Measurements from ENCODE around the gene CYP2A13.
"Not testable (repeated sequence)": the region's sequence is repeated elsewhere in the genome, so short reads cannot be mapped to it uniquely, and the experiment has no call there.

Gene CYP2A13

GRCh38 chr19:41088151-41088550, at the start of gene CYP2A13:
TSS of gene CYP2A13 (plus strand) at chr19:41088451. CDS start at chr19:41088472, 21 bp downstream.
- DNase-seq, result no peak

GRCh38 chr19:41039806-41040205, 48.4 kb upstream of the CYP2A13 start:
- no peak for DNase-seq

GRCh38 chr19:41045095-41045494, 43.2 kb upstream of the CYP2A13 start:
- not testable (repeated sequence) for DNase-seq

- no peak for DNase-seq
Observed at GRCh38 chr19:41050426-41050825, 37.8 kb upstream of the CYP2A13 start.

GRCh38 chr19:41052162-41052561, 36.1 kb upstream of the CYP2A13 start:
- not testable (repeated sequence) for DNase-seq

GRCh38 chr19:41053331-41053730, 34.9 kb upstream of the CYP2A13 start:
- not testable (repeated sequence) for DNase-seq

- DNase-seq, result peak; percentile 38
Observed at GRCh38 chr19:41064974-41065569, 23.2 kb upstream of the CYP2A13 start.

- no peak for DNase-seq
Observed at GRCh38 chr19:41076286-41076685, 12.0 kb upstream of the CYP2A13 start.

- no peak for DNase-seq
Observed at GRCh38 chr19:41083516-41083915, 4.7 kb upstream of the CYP2A13 start.

GRCh38 chr19:41085748-41086415, 2.4 kb upstream of the CYP2A13 start:
- DNase-seq, result no peak

GRCh38 chr19:41089959-41090358, 1.7 kb downstream of the CYP2A13 start:
- DNase-seq, result no peak

- no peak for DNase-seq
Observed at GRCh38 chr19:41095703-41096102, 7.5 kb downstream of the CYP2A13 start.

- DNase-seq, result no peak
Observed at GRCh38 chr19:41096353-41096752, 8.1 kb downstream of the CYP2A13 start.

GRCh38 chr19:41097302-41097701, 9.1 kb downstream of the CYP2A13 start:
- DNase-seq, result no peak

GRCh38 chr19:41098762-41099161, 10.5 kb downstream of the CYP2A13 start:
- no peak for DNase-seq

GRCh38 chr19:41102210-41102609, 14.0 kb downstream of the CYP2A13 start:
- DNase-seq, result not testable (repeated sequence)

- DNase-seq, result no peak
Observed at GRCh38 chr19:41106177-41106576, 17.9 kb downstream of the CYP2A13 start.

GRCh38 chr19:41111296-41111695, 23.0 kb downstream of the CYP2A13 start:
- DNase-seq, result no peak

- no peak for DNase-seq
Observed at GRCh38 chr19:41111750-41112295, 23.6 kb downstream of the CYP2A13 start.

- no peak for DNase-seq
Observed at GRCh38 chr19:41112728-41113290, 24.6 kb downstream of the CYP2A13 start.

- no peak for DNase-seq
Observed at GRCh38 chr19:41114132-41114531, 25.9 kb downstream of the CYP2A13 start, which contains the start of gene CYP2F1. TSS of gene CYP2F1 (plus strand) at chr19:41114432. CDS start at chr19:41116189, 1,757 bp downstream.

- no peak for DNase-seq
Observed at GRCh38 chr19:41116261-41116660, 28.0 kb downstream of the CYP2A13 start.

- peak; percentile 60 for DNase-seq
Observed at GRCh38 chr19:41120929-41121911, 33.0 kb downstream of the CYP2A13 start.

All from hematopoietic multipotent progenitor cell treated with erythropoietin and hydrocortisone succinate and interleukin-3 and kit ligand, for 6 days (in vitro differentiated cells).